GM12873 (cell line): ENCODE data around the gene DLG2.

Source experiments
- CTCF ChIP-seq: IDR thresholded peaks from 2 replicates; pipeline ENCODE4 v1.5.1; 2012; ENCODE audit warnings: low read depth, mild to moderate bottlenecking, moderate library complexity, low read length, control low read depth; ENCODE audit not compliant: insufficient read depth; ENCODE audit errors: missing control alignments

DLG2 gene

GRCh38 chr11:83922953-83923352 is 1704.2 kb downstream of the DLG2 start:
- TF ChIP-seq CTCF, result no peak

- no peak for TF ChIP-seq CTCF
These were observed 1704.8 kb downstream of the DLG2 start for GRCh38 chr11:83922318-83922717.

- no peak for TF ChIP-seq CTCF
These were observed 1705.5 kb downstream of the DLG2 start for GRCh38 chr11:83921447-83922192.

- TF ChIP-seq CTCF, result no peak
These were observed 1708.7 kb downstream of the DLG2 start for GRCh38 chr11:83918476-83918875.

- no peak for TF ChIP-seq CTCF
These were observed 1712.1 kb downstream of the DLG2 start for GRCh38 chr11:83914995-83915394.

DNA sequence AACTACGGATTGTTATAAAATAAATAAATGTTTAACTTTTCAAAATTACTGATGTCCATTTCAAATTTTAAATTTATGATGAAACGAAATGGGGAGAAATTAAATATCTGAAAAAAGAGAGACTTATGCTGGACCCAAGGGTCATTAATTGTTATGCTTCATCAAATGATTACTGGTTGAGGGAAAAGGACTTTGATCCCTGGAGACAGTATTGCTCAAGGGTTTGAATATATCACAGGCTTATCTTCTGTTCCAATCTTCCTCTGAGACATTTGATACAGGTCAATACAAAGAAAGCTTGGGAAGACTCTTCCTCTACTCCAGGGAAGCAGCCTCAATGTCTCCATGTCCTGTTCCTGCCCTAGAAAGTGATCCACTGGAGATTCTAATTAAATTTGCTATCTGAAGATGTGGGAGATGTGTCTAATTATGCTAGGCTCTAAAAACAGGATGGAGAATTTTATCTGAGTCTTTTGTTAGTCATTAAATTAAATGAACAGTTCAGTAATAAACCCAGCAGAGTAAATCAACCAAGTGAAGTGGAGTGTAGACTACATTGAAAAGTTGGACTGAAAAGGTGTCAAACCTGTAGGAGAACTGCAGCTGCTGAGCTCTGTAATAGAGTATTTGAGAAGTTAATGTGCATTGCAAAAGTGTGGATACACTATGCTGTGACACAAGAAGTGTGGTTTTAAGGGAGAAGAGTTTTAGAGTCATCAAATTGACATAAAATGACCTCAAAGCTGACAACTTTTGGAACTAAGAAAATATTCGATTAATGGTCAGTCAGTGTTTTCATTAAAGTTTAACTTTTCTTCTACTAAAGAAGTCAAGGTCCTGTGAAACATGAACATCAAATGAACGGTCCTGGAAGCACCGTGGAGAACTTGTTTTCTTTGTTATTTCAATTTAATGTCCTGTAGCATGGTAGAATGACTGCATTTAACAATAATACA is 1717.3 kb downstream of the DLG2 start:
- TF ChIP-seq CTCF, result no peak

DNA sequence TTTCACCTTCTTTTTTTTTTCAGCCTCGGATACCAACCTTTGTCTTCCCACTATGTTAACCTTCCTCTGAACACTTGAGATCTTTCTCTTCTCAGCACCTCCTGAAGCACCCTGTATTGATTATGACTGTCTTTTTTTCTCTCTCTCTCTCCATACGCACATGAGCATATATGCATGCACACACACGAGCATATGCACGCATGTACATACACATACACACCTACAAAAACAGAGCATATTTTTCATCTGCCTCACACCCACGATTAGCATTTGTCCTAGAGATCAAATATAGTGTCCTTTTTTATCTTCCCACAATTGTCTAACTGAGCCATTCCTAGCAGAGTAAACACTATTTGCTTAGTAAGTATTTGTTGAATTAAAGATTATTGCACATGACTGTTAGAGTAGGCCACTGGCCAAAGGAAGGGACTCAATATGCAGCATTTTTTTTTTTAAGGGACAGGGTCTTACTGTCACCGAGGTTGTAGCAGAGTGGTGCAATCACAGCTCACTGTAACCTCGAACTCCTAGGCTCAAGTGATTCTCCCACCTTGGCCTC is 1718.8 kb downstream of the DLG2 start:
- TF ChIP-seq CTCF, result no peak
